ENCODE data around the gene NUDT13.

The NUDT13 gene

DNA sequence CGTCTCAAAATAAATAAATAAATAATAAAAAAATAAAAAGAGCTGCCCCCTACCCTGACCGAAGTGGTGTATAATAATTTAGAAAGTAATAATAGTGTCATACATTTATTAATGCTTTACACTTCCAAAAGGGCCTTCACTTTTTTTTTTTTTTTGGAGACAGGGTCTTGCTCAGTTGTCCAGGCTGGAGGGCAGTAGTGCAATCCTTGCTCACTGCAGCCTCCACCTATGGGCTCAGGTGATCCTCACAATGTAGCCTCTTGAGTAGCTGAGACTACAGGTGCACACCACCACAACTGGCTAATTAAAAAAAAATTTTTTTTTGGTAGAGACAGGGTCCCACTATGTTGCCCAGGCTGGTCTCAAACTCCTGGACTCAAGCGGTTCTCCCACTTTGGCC is 59.1 kb downstream of the NUDT13 start:
- Histone ChIP-seq H3K9me3 (ENCODE audit: insufficient read depth, low read depth, low read length) (no peaks in the 10 kb centered on the region), H3K27ac (ENCODE audit: low read length) (no peak overlapping the region), H3K27me3 (ENCODE audit: insufficient read depth, low read length) (no peaks in the 10 kb centered on the region), H3K4me3 (ENCODE audit: low read length) (no peak overlapping the region), H3K4me1 (ENCODE audit: insufficient read depth, low read length) (no peaks in the 10 kb centered on the region), H3K9ac (ENCODE audit: low read depth, low read length) (no peak overlapping the region), H3K36me3 (ENCODE audit: insufficient read depth, low read depth, low read length) (0 out of 2 replicates have a peak, but pooled peaks cover 3% of the 10 kb centered on the region)

- Histone ChIP-seq H3K36me3 (ENCODE audit: insufficient read depth, low read depth, low read length) (peaks cover 10% of the 10 kb centered on the region; the same call in 1 of the 2 replicates), H3K4me3 (ENCODE audit: low read length) (no peak overlapping the region), H3K4me1 (ENCODE audit: insufficient read depth, low read length) (no peaks in the 10 kb centered on the region)
These were observed 62.6 kb downstream of the NUDT13 start for GRCh38 chr10:73172867-73173266.

DNA sequence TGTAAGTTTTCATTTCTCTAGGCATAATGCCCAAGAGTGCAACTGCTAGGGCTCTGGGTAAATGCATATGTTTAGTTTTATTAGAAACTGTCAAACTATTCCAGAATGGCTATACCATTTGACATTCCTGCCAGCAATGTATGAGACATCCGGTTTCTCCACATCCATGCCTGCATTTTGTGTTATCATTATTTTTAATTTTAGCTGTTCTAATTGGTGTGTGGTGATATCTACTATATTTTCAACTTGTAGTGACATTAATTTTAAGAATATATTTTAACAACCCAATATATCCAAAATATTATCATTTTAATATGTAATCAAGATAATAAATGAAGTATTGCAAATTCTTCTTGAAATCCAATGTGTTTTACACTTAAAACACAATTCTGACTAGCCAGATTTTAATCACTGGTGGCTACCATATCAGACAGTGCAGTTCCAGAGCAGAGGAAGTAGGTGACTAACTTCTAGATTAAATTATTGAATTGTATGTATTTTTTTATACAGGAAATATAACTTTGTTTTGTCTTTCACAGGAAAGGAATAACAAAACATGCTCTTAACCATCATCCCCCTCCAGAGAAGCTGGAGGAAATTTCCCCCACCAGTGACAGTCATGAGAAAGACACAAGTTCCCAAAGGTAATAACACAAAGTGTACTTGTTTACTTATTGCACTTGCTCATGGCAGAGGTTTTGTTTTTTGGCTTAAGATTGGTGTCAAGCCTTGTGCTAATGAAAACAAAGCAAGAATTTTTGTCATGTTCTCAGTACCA is 64.1 kb downstream of the NUDT13 start:
- peaks cover 10% of the 10 kb centered on the region; the same call in 1 of the 2 replicates for H3K36me3 ChIP-seq (ENCODE audit: insufficient read depth, low read depth, low read length)
- H3K4me1 ChIP-seq (ENCODE audit: insufficient read depth, low read length): no peaks in the 10 kb centered on the region
- H3K9ac ChIP-seq (ENCODE audit: low read depth, low read length): no peak overlapping the region
- H3K27me3 ChIP-seq (ENCODE audit: insufficient read depth, low read length): no peaks in the 10 kb centered on the region
- no peak overlapping the region for H3K27ac ChIP-seq (ENCODE audit: low read length)
- H3K9me3 ChIP-seq (ENCODE audit: insufficient read depth, low read depth, low read length): no peaks in the 10 kb centered on the region
- no peak overlapping the region for H3K4me3 ChIP-seq (ENCODE audit: low read length)

More at GRCh38 chr10:73172867-73173266, 62.6 kb downstream of the NUDT13 start:
- Histone ChIP-seq H3K27me3 (ENCODE audit: insufficient read depth, low read length) (no peaks in the 10 kb centered on the region), H3K9me3 (ENCODE audit: insufficient read depth, low read depth, low read length) (no peaks in the 10 kb centered on the region), H3K9ac (ENCODE audit: low read depth, low read length) (no peak overlapping the region), H3K27ac (ENCODE audit: low read length) (no peak overlapping the region)
